Vagina (tissue), 2 donors: Measurements from ENCODE around the gene RGS19.

Experiments used
- POLR2A ChIP-seq, 2 donors: fragments of 450-650 bp; IDR thresholded peaks; one replicate each; pipeline ENCODE4 v1.6.1; 2017; ENCODE audit warnings: antibody characterized with exemption in 2 of 2, mild to moderate bottlenecking in 2 of 2, moderate library complexity in 2 of 2
- TF ChIP-seq, protein P1 (sequence below), 3 experiments: fragments of 450-650 bp in 2 of 3; fragments of 200-600 bp in 1 of 3; sonication (generic) in 1 of 3; IDR thresholded peaks; one replicate each; pipeline ENCODE4 v1.5.1; 2017 to 2019; ENCODE audit warnings: antibody characterized with exemption in 3 of 3, mild to moderate bottlenecking in 2 of 3, moderate library complexity in 2 of 3

DNA sequence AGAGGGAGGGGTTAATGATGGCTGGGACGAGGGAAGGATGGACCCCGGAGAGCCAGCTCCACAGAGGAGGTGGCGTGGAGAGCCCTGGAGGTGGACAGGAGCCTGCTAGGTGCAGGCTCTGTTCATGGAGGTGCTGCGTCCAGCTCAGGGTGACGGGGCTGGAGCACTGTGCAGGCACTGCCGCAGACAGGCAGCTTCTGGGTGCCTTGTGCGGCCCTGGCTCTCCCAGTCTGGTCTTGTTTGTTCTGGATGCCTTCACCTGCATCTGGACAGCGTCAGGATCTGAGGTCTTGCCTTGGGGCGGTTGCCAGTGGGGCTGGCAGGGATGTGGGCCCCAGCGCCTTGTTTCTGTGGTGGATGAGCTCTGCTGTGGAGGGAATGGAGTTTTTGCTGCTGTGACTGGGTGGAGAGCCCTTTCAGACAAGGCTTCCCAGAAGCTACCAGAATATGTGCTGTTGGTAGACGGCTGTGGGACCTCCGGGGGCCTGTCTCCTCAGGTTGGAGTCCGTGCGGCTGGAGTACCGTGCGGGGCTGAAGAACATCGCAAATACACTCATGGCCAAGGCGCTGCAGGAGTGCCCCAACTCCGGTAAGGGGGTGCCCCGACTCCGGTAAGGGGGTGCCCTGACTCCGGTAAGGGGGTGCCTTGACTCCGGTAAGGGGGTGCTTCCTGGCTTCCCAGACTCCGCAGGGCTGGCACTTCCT is 51.2 kb downstream of the RGS19 start:
- TF ChIP-seq POLR2A (IDR thresholded peaks at IDR 0.05), result no peak
- TF ChIP-seq, protein P1, sequence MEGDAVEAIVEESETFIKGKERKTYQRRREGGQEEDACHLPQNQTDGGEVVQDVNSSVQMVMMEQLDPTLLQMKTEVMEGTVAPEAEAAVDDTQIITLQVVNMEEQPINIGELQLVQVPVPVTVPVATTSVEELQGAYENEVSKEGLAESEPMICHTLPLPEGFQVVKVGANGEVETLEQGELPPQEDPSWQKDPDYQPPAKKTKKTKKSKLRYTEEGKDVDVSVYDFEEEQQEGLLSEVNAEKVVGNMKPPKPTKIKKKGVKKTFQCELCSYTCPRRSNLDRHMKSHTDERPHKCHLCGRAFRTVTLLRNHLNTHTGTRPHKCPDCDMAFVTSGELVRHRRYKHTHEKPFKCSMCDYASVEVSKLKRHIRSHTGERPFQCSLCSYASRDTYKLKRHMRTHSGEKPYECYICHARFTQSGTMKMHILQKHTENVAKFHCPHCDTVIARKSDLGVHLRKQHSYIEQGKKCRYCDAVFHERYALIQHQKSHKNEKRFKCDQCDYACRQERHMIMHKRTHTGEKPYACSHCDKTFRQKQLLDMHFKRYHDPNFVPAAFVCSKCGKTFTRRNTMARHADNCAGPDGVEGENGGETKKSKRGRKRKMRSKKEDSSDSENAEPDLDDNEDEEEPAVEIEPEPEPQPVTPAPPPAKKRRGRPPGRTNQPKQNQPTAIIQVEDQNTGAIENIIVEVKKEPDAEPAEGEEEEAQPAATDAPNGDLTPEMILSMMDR (IDR thresholded peaks at IDR 0.05), result no peak
